Activated CD8-positive, alpha-beta memory T cell treated with anti-CD3 and anti-CD28 coated beads, Interleukin-2, amount 50 U/mL, for 48 hours (primary cell): Measurements from ENCODE around the gene TNRC6C.

Source experiments
- DNase-seq: peaks from one replicate; pipeline ENCODE4 v3.0.0-alpha.2; 2020

TNRC6C gene

GRCh38 chr17:78019976-78020716 is 61.6 kb downstream of the TNRC6C start:
- no peak for DNase-seq

- no peak for DNase-seq
Measured at GRCh38 chr17:78020717-78021108, 62.2 kb downstream of the TNRC6C start.

- no peak for DNase-seq
Measured at GRCh38 chr17:78022425-78022824, 63.9 kb downstream of the TNRC6C start.

- no peak for DNase-seq
Measured at GRCh38 chr17:78023042-78023441, 64.5 kb downstream of the TNRC6C start.

GRCh38 chr17:78026381-78026780 is 67.9 kb downstream of the TNRC6C start:
- no peak for DNase-seq

- no peak for DNase-seq
Measured at GRCh38 chr17:78027121-78027520, 68.6 kb downstream of the TNRC6C start.

- DNase-seq: no peak
Measured at GRCh38 chr17:78029697-78030096, 71.2 kb downstream of the TNRC6C start.

GRCh38 chr17:78031435-78031834 is 72.9 kb downstream of the TNRC6C start:
- DNase-seq: no peak

- no peak for DNase-seq
Measured at GRCh38 chr17:78032166-78032565, 73.7 kb downstream of the TNRC6C start.

- no peak for DNase-seq
Measured at GRCh38 chr17:78034429-78035091, 76.1 kb downstream of the TNRC6C start.

- DNase-seq: no peak
Measured at GRCh38 chr17:78037280-78037679, 78.8 kb downstream of the TNRC6C start.

- no peak for DNase-seq
Measured at GRCh38 chr17:78038748-78039288, 80.3 kb downstream of the TNRC6C start.

- no peak for DNase-seq
Measured at GRCh38 chr17:78039581-78039980, 81.1 kb downstream of the TNRC6C start.

- no peak for DNase-seq
Measured at GRCh38 chr17:78040440-78041385, 82.2 kb downstream of the TNRC6C start.

GRCh38 chr17:78041386-78042179 is 83.1 kb downstream of the TNRC6C start:
- DNase-seq: no peak

- no peak for DNase-seq
Measured at GRCh38 chr17:78042542-78042941, 84.0 kb downstream of the TNRC6C start.

GRCh38 chr17:78043031-78043430 is 84.5 kb downstream of the TNRC6C start:
- no peak for DNase-seq

- DNase-seq: no peak
Measured at GRCh38 chr17:78044280-78044835, 85.9 kb downstream of the TNRC6C start.

- DNase-seq: no peak
Measured at GRCh38 chr17:78045316-78045715, 86.8 kb downstream of the TNRC6C start.

- DNase-seq: no peak
Measured at GRCh38 chr17:78046923-78047322, 88.4 kb downstream of the TNRC6C start.

GRCh38 chr17:78048346-78049292 is 90.1 kb downstream of the TNRC6C start:
- no peak for DNase-seq
